ENCODE measurements around the gene NEK10.

NEK10 gene

GRCh38 chr3:27194861-27195483 is 174.2 kb downstream of the NEK10 start:
- no peak for DNase-seq (ENCODE audit: low read depth)
- TF ChIP-seq, protein P1, sequence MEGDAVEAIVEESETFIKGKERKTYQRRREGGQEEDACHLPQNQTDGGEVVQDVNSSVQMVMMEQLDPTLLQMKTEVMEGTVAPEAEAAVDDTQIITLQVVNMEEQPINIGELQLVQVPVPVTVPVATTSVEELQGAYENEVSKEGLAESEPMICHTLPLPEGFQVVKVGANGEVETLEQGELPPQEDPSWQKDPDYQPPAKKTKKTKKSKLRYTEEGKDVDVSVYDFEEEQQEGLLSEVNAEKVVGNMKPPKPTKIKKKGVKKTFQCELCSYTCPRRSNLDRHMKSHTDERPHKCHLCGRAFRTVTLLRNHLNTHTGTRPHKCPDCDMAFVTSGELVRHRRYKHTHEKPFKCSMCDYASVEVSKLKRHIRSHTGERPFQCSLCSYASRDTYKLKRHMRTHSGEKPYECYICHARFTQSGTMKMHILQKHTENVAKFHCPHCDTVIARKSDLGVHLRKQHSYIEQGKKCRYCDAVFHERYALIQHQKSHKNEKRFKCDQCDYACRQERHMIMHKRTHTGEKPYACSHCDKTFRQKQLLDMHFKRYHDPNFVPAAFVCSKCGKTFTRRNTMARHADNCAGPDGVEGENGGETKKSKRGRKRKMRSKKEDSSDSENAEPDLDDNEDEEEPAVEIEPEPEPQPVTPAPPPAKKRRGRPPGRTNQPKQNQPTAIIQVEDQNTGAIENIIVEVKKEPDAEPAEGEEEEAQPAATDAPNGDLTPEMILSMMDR (IDR thresholded peaks at IDR 0.05; ENCODE audit: control insufficient read depth, insufficient read depth, low read depth, low read length, missing control alignments): no peak
- no peak overlapping the region for H3K4me3 ChIP-seq (ENCODE audit: control insufficient read depth, low read depth, low read length)

DNA sequence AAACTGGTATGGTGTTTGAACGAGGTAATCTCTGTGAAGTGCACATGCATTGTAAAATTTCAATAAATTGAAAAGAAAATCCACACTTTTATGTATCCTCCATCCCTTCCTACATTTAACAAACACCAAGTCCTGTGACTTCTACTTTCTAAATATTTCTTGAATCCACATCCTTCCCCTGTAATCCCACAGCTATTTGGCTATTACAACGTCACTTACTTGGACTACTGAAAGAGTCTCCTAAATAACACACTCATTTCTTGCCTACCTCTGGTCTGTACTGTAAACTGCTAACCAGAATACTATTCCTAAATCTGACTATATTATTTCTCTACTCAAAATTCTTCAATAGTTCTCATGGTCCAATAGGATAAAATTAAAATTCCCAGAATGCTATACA is 176.1 kb downstream of the NEK10 start:
- DNase-seq (ENCODE audit: low read depth): no peak
- TF ChIP-seq, protein P1 (IDR thresholded peaks at IDR 0.05; ENCODE audit: control insufficient read depth, insufficient read depth, low read depth, low read length, missing control alignments): no peak
- H3K4me3 ChIP-seq (ENCODE audit: control insufficient read depth, low read depth, low read length): no peak overlapping the region

- no peak for DNase-seq (ENCODE audit: low read depth)
- H3K4me3 ChIP-seq (ENCODE audit: control insufficient read depth, low read depth, low read length): no peak overlapping the region
- TF ChIP-seq, protein P1 (IDR thresholded peaks at IDR 0.05; ENCODE audit: control insufficient read depth, insufficient read depth, low read depth, low read length, missing control alignments): no peak
Observed at GRCh38 chr3:27186013-27186412, 183.2 kb downstream of the NEK10 start.

DNA sequence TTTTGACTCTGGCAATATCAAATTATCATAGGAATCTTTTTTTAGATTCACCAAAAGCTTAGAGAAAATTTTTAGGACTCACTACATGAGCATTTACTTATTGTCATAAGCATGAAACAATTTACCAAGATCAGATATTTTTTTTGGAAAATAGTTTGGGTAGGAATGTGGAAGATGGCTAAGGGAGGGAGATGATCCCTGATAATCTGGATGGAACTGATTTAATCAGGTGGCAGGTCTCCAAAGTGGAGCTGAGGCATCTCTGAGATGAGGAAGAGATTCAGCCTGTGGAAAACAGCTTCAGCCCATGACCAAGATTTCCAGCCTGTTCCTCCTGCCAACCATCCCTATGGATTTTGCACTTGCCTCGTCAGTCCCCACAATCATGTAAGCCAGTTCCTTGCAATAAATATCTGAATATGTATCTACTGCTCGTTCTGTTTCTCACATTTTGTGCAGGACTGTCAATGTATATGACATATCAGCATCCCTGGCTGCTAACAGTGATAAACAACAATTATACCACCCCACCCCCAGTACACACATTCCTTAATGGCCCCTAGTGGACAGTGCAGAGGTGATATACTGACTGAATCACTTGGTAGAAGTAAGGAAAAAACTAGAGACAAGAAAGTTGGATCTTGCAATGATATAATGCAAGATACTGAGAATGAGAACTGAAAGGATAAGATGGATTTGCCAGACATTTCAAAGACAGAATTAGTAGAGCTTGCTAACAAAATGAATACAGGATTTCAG is 183.8 kb downstream of the NEK10 start:
- H3K4me3 ChIP-seq (ENCODE audit: control insufficient read depth, low read depth, low read length): no peak overlapping the region
- DNase-seq (ENCODE audit: low read depth): no peak
- TF ChIP-seq, protein P1 (IDR thresholded peaks at IDR 0.05; ENCODE audit: control insufficient read depth, insufficient read depth, low read depth, low read length, missing control alignments): peak; percentile 6

DNA sequence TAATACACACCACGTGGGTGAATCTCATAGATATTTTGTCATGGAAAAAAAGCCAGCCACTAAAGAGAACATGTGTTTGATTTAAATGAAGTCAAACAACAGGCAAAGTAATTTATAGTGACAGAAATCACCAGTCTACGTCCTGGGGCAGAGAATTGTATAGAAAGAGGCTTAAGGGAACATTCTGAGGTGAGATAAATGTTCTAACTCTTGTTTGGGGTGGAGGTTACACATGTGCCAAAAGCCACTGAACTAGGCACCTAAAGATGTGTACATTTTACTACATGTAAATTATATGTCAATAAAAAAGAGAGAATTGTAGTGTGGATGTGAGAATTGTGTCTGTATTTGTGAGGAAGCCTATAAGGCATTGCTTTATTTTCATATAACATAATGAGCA is 184.9 kb downstream of the NEK10 start:
- DNase-seq (ENCODE audit: low read depth): no peak
- TF ChIP-seq, protein P1 (IDR thresholded peaks at IDR 0.05; ENCODE audit: control insufficient read depth, insufficient read depth, low read depth, low read length, missing control alignments): no peak
- no peak overlapping the region for H3K4me3 ChIP-seq (ENCODE audit: control insufficient read depth, low read depth, low read length)

DNA sequence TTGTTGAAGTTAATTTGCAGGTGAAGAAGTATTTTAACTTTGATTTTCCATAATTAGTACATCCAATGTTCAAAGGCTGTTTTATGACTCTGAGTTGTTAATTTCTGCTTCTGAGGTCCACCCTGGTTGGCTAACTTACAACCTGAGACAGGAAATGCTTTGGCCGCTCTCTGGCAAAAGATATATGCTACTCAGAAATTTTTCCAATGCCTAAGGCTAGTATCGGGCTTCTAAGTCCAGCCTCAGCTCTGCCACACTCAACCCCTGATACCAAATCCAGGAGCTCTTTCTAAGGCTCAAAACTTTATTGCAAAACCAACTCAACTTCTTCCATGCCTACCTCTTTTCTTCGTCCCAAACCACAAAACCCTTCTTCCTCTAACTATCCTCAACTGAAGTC is 192.9 kb downstream of the NEK10 start:
- no peak for DNase-seq (ENCODE audit: low read depth)
- TF ChIP-seq, protein P1 (IDR thresholded peaks at IDR 0.05; ENCODE audit: control insufficient read depth, insufficient read depth, low read depth, low read length, missing control alignments): no peak
- H3K4me3 ChIP-seq (ENCODE audit: control insufficient read depth, low read depth, low read length): no peak overlapping the region
